Endothelial cell of umbilical vein (primary cell): ENCODE results near the gene KLHL1. TPM values are rescaled to one million over a fixed set of nuclear protein-coding genes. Genes with fewer than 3 reads are reported as not detected.

ENCODE experiments used
- BruUV-seq: library from RNA; stranded (reverse); fragments of 400-500 nt; replicated peaks from 2 replicates; lab custom pipeline; 2021; lab: Mats Ljungman, UMichigan
- CTCF ChIA-PET: fragments of 300-600, 350-600 bp; sonication (Branson Sonifier 250); formaldehyde crosslinking; loops from one replicate; lab custom pipeline; 2021; ENCODE audit warnings: antibody characterized with exemption, inconsistent platforms; lab: Charles Lee
- POLR2A ChIA-PET: fragments of 300-600, 350-600 bp; sonication (Branson Sonifier 250); formaldehyde crosslinking; loops from one replicate; lab custom pipeline; 2021; ENCODE audit warnings: antibody characterized with exemption, inconsistent platforms; lab: Charles Lee
- DNase-seq: peaks from one replicate; pipeline ENCODE4 v3.0.0-alpha.2; 2011; ENCODE audit warnings: low read depth, low spot score
- FAIRE-seq: peaks from 2 replicates; lab custom pipeline; 2011; peaks lifted over from hg19 to GRCh38; lab: Jason Lieb, UNC
- H2AFZ ChIP-seq: 2 replicates; pipeline ENCODE4 v1.6.0; 2012; ENCODE audit warnings: low read depth, low read length, control low read depth, inconsistent platforms
- H3K27ac ChIP-seq: 2 replicates; pipeline ENCODE4 v1.5.1; 2011; ENCODE audit warnings: low read depth, mild to moderate bottlenecking, control low read depth, low read length, moderate library complexity; ENCODE audit not compliant: insufficient read depth
- H3K27me3 ChIP-seq, 2 experiments: 2 replicates each; pipeline versions ENCODE4 v1.6.0 to v1.6.1; 2011; ENCODE audit warnings: low read length in 2 of 2, mixed read lengths in 1 of 2; ENCODE audit not compliant: control insufficient read depth in 2 of 2, insufficient read depth in 2 of 2
- H3K36me3 ChIP-seq, 2 experiments: 2 replicates in 1 of 2; 3 replicates in 1 of 2; pipeline ENCODE4 v1.5.1; 2011; ENCODE audit warnings: low read length in 2 of 2, mild to moderate bottlenecking in 1 of 2, moderate library complexity in 1 of 2; ENCODE audit not compliant: control insufficient read depth in 2 of 2, insufficient read depth in 2 of 2; ENCODE audit errors: extremely low read depth in 1 of 2
- H3K4me1 ChIP-seq: 3 replicates; pipeline ENCODE4 v1.5.1; 2011; ENCODE audit warnings: mild to moderate bottlenecking, low read length; ENCODE audit not compliant: control insufficient read depth, insufficient read depth; ENCODE audit errors: extremely low read depth
- H3K4me2 ChIP-seq: 2 replicates; pipeline ENCODE4 v1.6.1; 2011; ENCODE audit warnings: low read length, control low read depth, mixed read lengths; ENCODE audit not compliant: insufficient read depth
- H3K4me3 ChIP-seq, 3 experiments: fragments of 200-600 bp in 1 of 3; sonication (generic), shearing (Covaris generic) in 1 of 3; replicated peaks in 1 of 3; 2 replicates each; pipeline ENCODE4 v1.5.1; 2011 to 2016; ENCODE audit warnings: control low read depth in 3 of 3, low read length in 3 of 3, mild to moderate bottlenecking in 2 of 3, inconsistent platforms in 1 of 3, low read depth in 1 of 3, moderate library complexity in 1 of 3; ENCODE audit not compliant: insufficient read depth in 1 of 3
- H3K79me2 ChIP-seq: 2 replicates; pipeline ENCODE4 v1.6.0; 2012; ENCODE audit warnings: low read length, inconsistent platforms; ENCODE audit not compliant: control insufficient read depth, insufficient read depth
- H3K9ac ChIP-seq: replicated peaks from 2 replicates; pipeline ENCODE3; 2011; ENCODE audit warnings: low read length, control low read depth; ENCODE audit not compliant: insufficient read depth; ENCODE audit errors: extremely low read depth
- H3K9me1 ChIP-seq: replicated peaks from 3 replicates; pipeline ENCODE4 v1.6.0; 2011; ENCODE audit warnings: mild to moderate bottlenecking, low read length; ENCODE audit not compliant: control insufficient read depth, insufficient read depth; ENCODE audit errors: extremely low read depth
- H3K9me3 ChIP-seq: replicated peaks from 2 replicates; pipeline ENCODE4 v1.5.1; 2012; ENCODE audit warnings: low read length, inconsistent platforms; ENCODE audit not compliant: control insufficient read depth, insufficient read depth
- H4K20me1 ChIP-seq: replicated peaks from 2 replicates; pipeline ENCODE3; 2011; ENCODE audit warnings: mild to moderate bottlenecking, low read length; ENCODE audit not compliant: control insufficient read depth, insufficient read depth; ENCODE audit errors: extremely low read depth
- FOS ChIP-seq: IDR thresholded peaks from 2 replicates; pipeline ENCODE4 v1.6.1; 2011; ENCODE audit warnings: mild to moderate bottlenecking, low read length, moderate library complexity, borderline replicate concordance; ENCODE audit not compliant: insufficient read depth
- GATA2 ChIP-seq: IDR thresholded peaks from 2 replicates; pipeline ENCODE4 v1.7.0; 2011; ENCODE audit warnings: low read depth, mild to moderate bottlenecking, moderate library complexity, mixed read lengths, low read length; ENCODE audit not compliant: insufficient read length, insufficient read depth
- MYC ChIP-seq: IDR thresholded peaks from one replicate; pipeline ENCODE4 v1.6.1; 2011; ENCODE audit warnings: mild to moderate bottlenecking, low read depth, low read length
- dilution Hi-C: fragments of 300-500 bp; cut with MboI; formaldehyde crosslinking; loops from one replicate; pipeline ENCODE4 v1.15.0; 2019; ENCODE audit warnings: low sequenced_read_pairs; ENCODE audit not compliant: extremely low pct_ligation_motif_present
- intact Hi-C: fragments of 100-400 bp; cut with micrococcal nuclease; formaldehyde crosslinking; loops from one replicate; pipeline ENCODE4 v1.10.0; 2022
- polyA plus RNA-seq, 4 experiments: library from polyadenylated mRNA; depleted of rRNA in 3 of 4; stranded (reverse) in 3 of 4; unstranded in 1 of 4; fragments of >200 nt; gene quantifications; 2 replicates each; pipeline versions ENCODE4 v1.2.1 to v1.2.3, GENCODE V29; 2011 to 2012; ENCODE audit warnings: missing spikeins in 1 of 4
- total RNA-seq: library from RNA; stranded (reverse); gene quantifications from 2 replicates; pipeline ENCODE4 v1.2.3, GENCODE V29; 2021

KLHL1 gene
- total and polyA plus RNA-seq, 2 donors (not counting 3 experiments of a cell fraction or from before 2014, with no cell fraction given) = not detected

DNA sequence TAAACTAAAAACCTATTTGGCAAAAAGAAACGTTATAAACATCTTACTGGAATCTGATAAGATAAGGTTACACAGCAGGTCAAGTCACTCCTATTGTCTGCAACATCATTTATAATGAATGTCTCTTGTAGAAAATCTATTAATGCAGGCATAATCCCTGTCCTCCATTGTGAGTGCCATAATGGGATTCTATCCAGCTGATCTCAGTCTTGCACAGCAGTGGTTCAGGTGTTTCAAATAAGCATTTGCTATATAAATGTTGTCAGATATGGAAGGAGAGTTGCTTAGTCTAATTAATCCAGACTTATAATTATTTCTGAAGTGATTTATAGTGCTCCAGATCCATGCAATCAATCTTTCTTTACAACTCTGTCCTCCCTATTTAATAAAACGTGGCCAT lies 187.1 kb downstream of the KLHL1 start:
- no peaks in the 10 kb centered on the region for H3K79me2 ChIP-seq
- intact Hi-C loops = no loop called here
- BruUV-seq = no TSS peak
- H4K20me1 ChIP-seq = no peaks in the 10 kb centered on the region
- H3K27ac ChIP-seq = no peak overlapping the region
- no peak overlapping the region for H3K9ac ChIP-seq
- H3K4me2 ChIP-seq = no peak overlapping the region
- H3K36me3 ChIP-seq = no peaks in the 10 kb centered on the region
- DNase-seq = no peak
- no peak overlapping the region for H3K4me3 ChIP-seq
- H3K27me3 ChIP-seq = no peaks in the 10 kb centered on the region
- CTCF ChIA-PET = no interaction called here
- POLR2A ChIA-PET = no interaction called here
- H3K4me1 ChIP-seq = no peaks in the 10 kb centered on the region
- TF ChIP-seq GATA2 (no peak), FOS (no peak)
- no peak for FAIRE-seq
- H2AFZ ChIP-seq = no peak overlapping the region
- no peaks in the 10 kb centered on the region for H3K9me3 ChIP-seq
- no peaks in the 10 kb centered on the region for H3K9me1 ChIP-seq
- dilution Hi-C loops = no loop called here

DNA sequence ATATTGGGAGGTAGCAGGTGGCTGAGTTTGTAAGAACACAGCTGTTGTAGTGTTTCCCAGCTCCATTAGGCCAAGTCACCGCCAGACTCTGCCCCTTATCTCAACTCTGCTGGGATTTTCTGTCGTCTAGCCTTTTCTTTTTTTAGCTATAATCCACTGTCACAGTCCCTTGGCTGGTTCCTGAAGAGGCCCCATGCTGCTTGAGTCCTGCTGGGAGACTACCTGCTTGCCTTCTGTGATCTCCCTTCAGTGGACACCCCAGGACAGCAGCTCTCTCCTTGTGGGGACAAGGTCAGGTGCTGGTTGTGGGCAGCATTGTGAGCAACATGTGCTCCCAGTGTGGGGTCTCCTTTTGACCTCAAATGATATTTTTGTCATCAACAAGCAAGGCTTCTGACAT lies 195.6 kb downstream of the KLHL1 start:
- no peaks in the 10 kb centered on the region for H3K79me2 ChIP-seq
- POLR2A ChIA-PET = no interaction called here
- H3K9me1 ChIP-seq = no peaks in the 10 kb centered on the region
- TF ChIP-seq MYC = no peak
- BruUV-seq = no TSS peak
- H3K4me3 ChIP-seq = no peak overlapping the region
- DNase-seq (no peak), FAIRE-seq (peak; percentile 4)
- H3K9ac ChIP-seq = no peak overlapping the region
- no peak overlapping the region for H2AFZ ChIP-seq
- H3K36me3 ChIP-seq = no peaks in the 10 kb centered on the region
- intact Hi-C loops = no loop called here
- dilution Hi-C loops = no loop called here
- H3K4me2 ChIP-seq = no peak overlapping the region
- H3K27ac ChIP-seq = no peak overlapping the region
- CTCF ChIA-PET = no interaction called here
- H3K27me3 ChIP-seq = no peaks in the 10 kb centered on the region
- no peaks in the 10 kb centered on the region for H3K9me3 ChIP-seq
- no peaks in the 10 kb centered on the region for H4K20me1 ChIP-seq
- no peaks in the 10 kb centered on the region for H3K4me1 ChIP-seq
